GM12878 (cell line): ENCODE measurements around the gene SLC2A1. TPM values are rescaled to one million over a fixed set of nuclear protein-coding genes. Genes with fewer than 3 reads are reported as not detected.

Source experiments
- ATF7 ChIP-seq: fragments of 450-650 bp; IDR thresholded peaks from 2 replicates; pipeline ENCODE4 v1.6.1; 2016; ENCODE audit warnings: low read depth, mild to moderate bottlenecking
- BRCA1 ChIP-seq: IDR thresholded peaks from 2 replicates; pipeline ENCODE4 v1.6.1; 2011; ENCODE audit warnings: low read depth, low read length, improper control_type of control experiment
- CBX5 ChIP-seq: sonication (generic); IDR thresholded peaks from 2 replicates; pipeline ENCODE4 v1.6.1; 2016; ENCODE audit warnings: low read depth, moderate library complexity, mild to moderate bottlenecking, inconsistent platforms
- DPF2 ChIP-seq: fragments of 450-650 bp; IDR thresholded peaks from 2 replicates; pipeline ENCODE4 v1.6.1; 2017; ENCODE audit warnings: mild to moderate bottlenecking
- EGR1 ChIP-seq, 2 experiments: IDR thresholded peaks; 1 replicate in 1 of 2; 2 replicates in 1 of 2; pipeline ENCODE4 v1.6.1; 2011 to 2012; ENCODE audit warnings: low read depth in 2 of 2, low read length in 2 of 2, borderline replicate concordance in 1 of 2, mild to moderate bottlenecking in 1 of 2, moderate library complexity in 1 of 2
- HDGF ChIP-seq: fragments of 450-650 bp; IDR thresholded peaks from 2 replicates; pipeline ENCODE4 v1.6.1; 2016; ENCODE audit warnings: antibody characterized with exemption
- KAT2A ChIP-seq: conservative IDR thresholded peaks from 2 replicates; pipeline ENCODE4 v1.6.1; 2011; ENCODE audit warnings: low read depth, low read length; ENCODE audit not compliant: control insufficient read depth
- MTA2 ChIP-seq: fragments of 450-650 bp; IDR thresholded peaks from 2 replicates; pipeline ENCODE4 v1.6.1; 2016; ENCODE audit warnings: low read depth, mild to moderate bottlenecking, moderate library complexity
- NBN ChIP-seq: fragments of 450-650 bp; IDR thresholded peaks from 2 replicates; pipeline ENCODE4 v1.6.1; 2016
- NFXL1 ChIP-seq: fragments of 450-650 bp; IDR thresholded peaks from 2 replicates; pipeline ENCODE4 v1.6.1; 2017; ENCODE audit warnings: antibody characterized with exemption, mild to moderate bottlenecking, borderline replicate concordance
- NFYB ChIP-seq: IDR thresholded peaks from 2 replicates; pipeline ENCODE4 v1.6.1; 2011; ENCODE audit warnings: low read depth, mild to moderate bottlenecking, low read length, improper control_type of control experiment, moderate library complexity; ENCODE audit not compliant: insufficient read depth
- NRF1 ChIP-seq: conservative IDR thresholded peaks from 2 replicates; pipeline ENCODE4 v1.6.1; 2011; ENCODE audit warnings: mild to moderate bottlenecking, low read depth, low read length, improper control_type of control experiment
- PAX5 ChIP-seq: IDR thresholded peaks from 2 replicates; pipeline ENCODE4 v1.6.1; 2011; ENCODE audit warnings: low read depth, low read length, borderline replicate concordance
- SMAD1 ChIP-seq: fragments of 450-650 bp; IDR thresholded peaks from 2 replicates; pipeline ENCODE4 v1.6.1; 2018; ENCODE audit warnings: mild to moderate bottlenecking, low read depth; ENCODE audit not compliant: partially characterized antibody
- SMARCA5 ChIP-seq: fragments of 450-650 bp; IDR thresholded peaks from 2 replicates; pipeline ENCODE4 v1.6.1; 2017; ENCODE audit warnings: mild to moderate bottlenecking
- STAT3 ChIP-seq: IDR thresholded peaks from 2 replicates; pipeline ENCODE4 v1.6.1; 2011; ENCODE audit warnings: low read depth, low read length, improper control_type of control experiment
- TARDBP ChIP-seq: IDR thresholded peaks from 2 replicates; pipeline ENCODE4 v1.6.1; 2016; ENCODE audit warnings: borderline replicate concordance
- YBX1 ChIP-seq: fragments of 450-650 bp; IDR thresholded peaks from 2 replicates; pipeline ENCODE4 v1.6.1; 2016; ENCODE audit warnings: antibody characterized with exemption
- YY1 ChIP-seq: IDR thresholded peaks from 2 replicates; pipeline ENCODE4 v1.6.1; 2011; ENCODE audit warnings: low read depth, mild to moderate bottlenecking, low read length
- ZNF274 ChIP-seq: IDR thresholded peaks from one replicate; pipeline ENCODE4 v1.8.0; 2011; ENCODE audit not compliant: insufficient read length, insufficient read depth
- polyA plus RNA-seq, 11 experiments: library from polyadenylated mRNA; depleted of rRNA in 4 of 11; unstranded in 6 of 11; stranded (reverse) in 5 of 11; fragments of >200 nt; fragmentation: Nextera tagmentation in 4 of 11; fragmentation: Illumina TruSeq in 1 of 11; extraction: Ambion mirVana in 4 of 11; extraction: Trizol in 1 of 11; gene quantifications; 1 replicate in 1 of 11; 2 replicates in 10 of 11; pipeline versions ENCODE4 v1.2.1 to v1.2.3, GENCODE V29; 2011 to 2016; ENCODE audit warnings: inconsistent platforms in 2 of 11, missing spikeins in 2 of 11, low read depth in 1 of 11
- total RNA-seq, 4 experiments: library from RNA; depleted of rRNA in 3 of 4; stranded (reverse); fragments of >200 nt in 3 of 4; fragmentation: Illumina TruSeq in 1 of 4; extraction: Trizol in 1 of 4; gene quantifications; 2 replicates each; pipeline versions ENCODE4 v1.2.1 to v1.2.3, GENCODE V29; 2013 to 2021
- TF ChIP-seq, protein P1 (sequence below): fragments of 450-650 bp; IDR thresholded peaks from 2 replicates; pipeline ENCODE4 v1.6.1; 2016; ENCODE audit warnings: mild to moderate bottlenecking
- TF ChIP-seq, protein P2 (sequence below): fragments of 450-650 bp; IDR thresholded peaks from 2 replicates; pipeline ENCODE4 v1.6.1; 2016; ENCODE audit warnings: mild to moderate bottlenecking
- TF ChIP-seq, protein P3 (sequence below): fragments of 450-650 bp; IDR thresholded peaks from 2 replicates; pipeline ENCODE4 v1.6.1; 2017; ENCODE audit warnings: mild to moderate bottlenecking, moderate library complexity

The SLC2A1 gene
- total and polyA plus RNA-seq, 10 of the 15 experiments (the other 5 are each of a cell fraction or from before 2014, with no cell fraction given), result 5.7 to 66.0 (median 44.2) TPM

DNA sequence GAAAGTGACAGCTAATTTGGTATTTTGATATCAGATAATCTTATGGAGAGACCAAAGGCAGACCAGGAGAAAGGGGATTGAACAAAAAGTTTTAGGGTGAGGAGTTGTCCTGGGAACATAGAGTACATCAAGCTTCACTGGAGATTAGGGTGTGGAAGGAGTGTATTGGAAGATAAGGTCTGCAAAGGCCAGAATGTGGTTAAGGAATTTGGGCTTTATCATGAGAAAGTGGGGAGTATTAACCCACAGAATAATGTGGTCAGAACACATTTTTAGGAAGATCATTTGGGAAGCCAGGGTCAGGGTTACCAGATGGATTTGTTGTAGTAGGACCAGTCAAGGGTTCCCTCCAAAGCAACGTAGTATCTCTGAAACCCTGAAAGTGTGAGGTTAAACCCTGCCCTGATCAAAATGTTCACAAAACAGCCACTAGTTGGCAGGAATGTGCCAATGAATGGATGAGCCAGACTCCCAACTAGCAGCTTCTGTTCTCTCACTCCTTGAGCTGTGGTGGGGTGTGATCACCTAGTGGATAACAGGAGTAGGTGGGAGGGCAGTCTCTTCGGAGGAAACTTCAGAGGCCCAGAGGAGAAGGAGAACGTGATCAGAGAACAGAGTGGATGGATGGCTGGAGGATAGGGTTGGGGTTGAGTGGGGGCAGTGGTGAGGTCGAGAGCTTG, 35.8 kb downstream of the SLC2A1 start (continued):
- TF ChIP-seq, protein P1, sequence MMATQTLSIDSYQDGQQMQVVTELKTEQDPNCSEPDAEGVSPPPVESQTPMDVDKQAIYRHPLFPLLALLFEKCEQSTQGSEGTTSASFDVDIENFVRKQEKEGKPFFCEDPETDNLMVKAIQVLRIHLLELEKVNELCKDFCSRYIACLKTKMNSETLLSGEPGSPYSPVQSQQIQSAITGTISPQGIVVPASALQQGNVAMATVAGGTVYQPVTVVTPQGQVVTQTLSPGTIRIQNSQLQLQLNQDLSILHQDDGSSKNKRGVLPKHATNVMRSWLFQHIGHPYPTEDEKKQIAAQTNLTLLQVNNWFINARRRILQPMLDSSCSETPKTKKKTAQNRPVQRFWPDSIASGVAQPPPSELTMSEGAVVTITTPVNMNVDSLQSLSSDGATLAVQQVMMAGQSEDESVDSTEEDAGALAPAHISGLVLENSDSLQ, result no peak
- TF ChIP-seq DPF2, result no peak
- no peak for TF ChIP-seq PAX5
- no peak for TF ChIP-seq NFXL1
- no peak for TF ChIP-seq EGR1 (IDR thresholded peaks at IDR 0.05; ENCODE audit: borderline replicate concordance in 1 of 2, low read depth in 2 of 2, low read length in 2 of 2)
- peak; percentile 77; the same call in 1 of the 2 replicates for TF ChIP-seq HDGF
- TF ChIP-seq ATF7, result 0 out of 2 replicates have a peak, but pooled peaks have one; percentile 20
- TF ChIP-seq NRF1, result no peak
- peak; percentile 87 for TF ChIP-seq SMARCA5
- TF ChIP-seq STAT3, result no peak
- TF ChIP-seq, protein P2, sequence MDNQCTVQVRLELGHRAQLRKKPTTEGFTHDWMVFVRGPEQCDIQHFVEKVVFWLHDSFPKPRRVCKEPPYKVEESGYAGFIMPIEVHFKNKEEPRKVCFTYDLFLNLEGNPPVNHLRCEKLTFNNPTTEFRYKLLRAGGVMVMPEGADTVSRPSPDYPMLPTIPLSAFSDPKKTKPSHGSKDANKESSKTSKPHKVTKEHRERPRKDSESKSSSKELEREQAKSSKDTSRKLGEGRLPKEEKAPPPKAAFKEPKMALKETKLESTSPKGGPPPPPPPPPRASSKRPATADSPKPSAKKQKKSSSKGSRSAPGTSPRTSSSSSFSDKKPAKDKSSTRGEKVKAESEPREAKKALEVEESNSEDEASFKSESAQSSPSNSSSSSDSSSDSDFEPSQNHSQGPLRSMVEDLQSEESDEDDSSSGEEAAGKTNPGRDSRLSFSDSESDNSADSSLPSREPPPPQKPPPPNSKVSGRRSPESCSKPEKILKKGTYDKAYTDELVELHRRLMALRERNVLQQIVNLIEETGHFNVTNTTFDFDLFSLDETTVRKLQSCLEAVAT, result no peak
- no peak for TF ChIP-seq BRCA1
- TF ChIP-seq ZNF274, result no peak
- no peak for TF ChIP-seq TARDBP
- TF ChIP-seq CBX5, result no peak
- no peak for TF ChIP-seq NFYB
- TF ChIP-seq, protein P3, sequence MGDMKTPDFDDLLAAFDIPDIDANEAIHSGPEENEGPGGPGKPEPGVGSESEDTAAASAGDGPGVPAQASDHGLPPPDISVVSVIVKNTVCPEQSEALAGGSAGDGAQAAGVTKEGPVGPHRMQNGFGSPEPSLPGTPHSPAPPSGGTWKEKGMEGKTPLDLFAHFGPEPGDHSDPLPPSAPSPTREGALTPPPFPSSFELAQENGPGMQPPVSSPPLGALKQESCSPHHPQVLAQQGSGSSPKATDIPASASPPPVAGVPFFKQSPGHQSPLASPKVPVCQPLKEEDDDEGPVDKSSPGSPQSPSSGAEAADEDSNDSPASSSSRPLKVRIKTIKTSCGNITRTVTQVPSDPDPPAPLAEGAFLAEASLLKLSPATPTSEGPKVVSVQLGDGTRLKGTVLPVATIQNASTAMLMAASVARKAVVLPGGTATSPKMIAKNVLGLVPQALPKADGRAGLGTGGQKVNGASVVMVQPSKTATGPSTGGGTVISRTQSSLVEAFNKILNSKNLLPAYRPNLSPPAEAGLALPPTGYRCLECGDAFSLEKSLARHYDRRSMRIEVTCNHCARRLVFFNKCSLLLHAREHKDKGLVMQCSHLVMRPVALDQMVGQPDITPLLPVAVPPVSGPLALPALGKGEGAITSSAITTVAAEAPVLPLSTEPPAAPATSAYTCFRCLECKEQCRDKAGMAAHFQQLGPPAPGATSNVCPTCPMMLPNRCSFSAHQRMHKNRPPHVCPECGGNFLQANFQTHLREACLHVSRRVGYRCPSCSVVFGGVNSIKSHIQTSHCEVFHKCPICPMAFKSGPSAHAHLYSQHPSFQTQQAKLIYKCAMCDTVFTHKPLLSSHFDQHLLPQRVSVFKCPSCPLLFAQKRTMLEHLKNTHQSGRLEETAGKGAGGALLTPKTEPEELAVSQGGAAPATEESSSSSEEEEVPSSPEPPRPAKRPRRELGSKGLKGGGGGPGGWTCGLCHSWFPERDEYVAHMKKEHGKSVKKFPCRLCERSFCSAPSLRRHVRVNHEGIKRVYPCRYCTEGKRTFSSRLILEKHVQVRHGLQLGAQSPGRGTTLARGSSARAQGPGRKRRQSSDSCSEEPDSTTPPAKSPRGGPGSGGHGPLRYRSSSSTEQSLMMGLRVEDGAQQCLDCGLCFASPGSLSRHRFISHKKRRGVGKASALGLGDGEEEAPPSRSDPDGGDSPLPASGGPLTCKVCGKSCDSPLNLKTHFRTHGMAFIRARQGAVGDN, result peak; percentile 22; the same call in 1 of the 2 replicates
- no peak for TF ChIP-seq KAT2A
- peak; percentile 74 for TF ChIP-seq YY1
- peak; percentile 12; the same call in 1 of the 2 replicates for TF ChIP-seq MTA2
- peak; percentile 67; the same call in 1 of the 2 replicates for TF ChIP-seq NBN
- no peak for TF ChIP-seq YBX1
- TF ChIP-seq SMAD1, result no peak
